ENCODE data around the gene GLIPR2.
"Not testable (repeated sequence)": the region's sequence is repeated elsewhere in the genome, so short reads cannot be mapped to it uniquely, and the experiment has no call there.

The GLIPR2 gene

DNA sequence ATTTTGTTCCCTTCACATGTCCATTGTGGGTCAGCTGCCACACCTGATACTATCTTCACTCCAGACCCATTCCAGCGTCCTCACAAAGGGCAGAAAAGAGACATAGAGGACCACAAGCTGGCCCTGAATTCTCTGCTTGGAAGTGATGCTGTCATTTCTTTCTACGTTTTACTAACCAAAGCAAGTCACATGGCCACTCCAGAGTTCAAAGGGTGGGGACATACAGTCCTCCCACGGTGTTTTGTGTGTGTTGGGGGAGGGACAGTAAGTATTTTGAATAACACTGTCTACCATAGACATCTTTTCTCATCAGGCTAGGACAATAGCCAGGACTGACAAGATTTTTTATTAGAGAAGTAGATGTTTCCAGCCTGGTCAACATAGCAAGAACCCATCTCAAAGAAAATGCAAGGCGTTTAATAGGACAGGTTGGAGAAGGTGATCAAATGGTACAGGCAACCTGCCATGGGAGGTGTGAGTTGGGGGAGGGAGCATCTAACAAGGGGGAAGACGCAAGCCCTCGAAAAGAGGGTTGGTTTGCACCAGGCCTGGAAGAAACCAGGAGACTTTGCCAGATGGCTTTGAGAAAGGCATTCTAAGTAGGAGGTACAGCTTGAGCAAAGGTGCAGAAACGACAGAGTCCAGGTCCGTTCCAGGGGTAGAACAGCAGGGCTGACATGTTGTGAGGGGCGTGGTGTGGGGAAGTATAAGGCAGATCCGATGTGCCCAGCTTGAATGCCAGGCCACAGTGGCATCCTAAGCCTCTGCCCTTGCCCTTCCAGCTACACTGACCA, 11.3 kb upstream of the GLIPR2 start:
- DNase-seq, result no peak

DNA sequence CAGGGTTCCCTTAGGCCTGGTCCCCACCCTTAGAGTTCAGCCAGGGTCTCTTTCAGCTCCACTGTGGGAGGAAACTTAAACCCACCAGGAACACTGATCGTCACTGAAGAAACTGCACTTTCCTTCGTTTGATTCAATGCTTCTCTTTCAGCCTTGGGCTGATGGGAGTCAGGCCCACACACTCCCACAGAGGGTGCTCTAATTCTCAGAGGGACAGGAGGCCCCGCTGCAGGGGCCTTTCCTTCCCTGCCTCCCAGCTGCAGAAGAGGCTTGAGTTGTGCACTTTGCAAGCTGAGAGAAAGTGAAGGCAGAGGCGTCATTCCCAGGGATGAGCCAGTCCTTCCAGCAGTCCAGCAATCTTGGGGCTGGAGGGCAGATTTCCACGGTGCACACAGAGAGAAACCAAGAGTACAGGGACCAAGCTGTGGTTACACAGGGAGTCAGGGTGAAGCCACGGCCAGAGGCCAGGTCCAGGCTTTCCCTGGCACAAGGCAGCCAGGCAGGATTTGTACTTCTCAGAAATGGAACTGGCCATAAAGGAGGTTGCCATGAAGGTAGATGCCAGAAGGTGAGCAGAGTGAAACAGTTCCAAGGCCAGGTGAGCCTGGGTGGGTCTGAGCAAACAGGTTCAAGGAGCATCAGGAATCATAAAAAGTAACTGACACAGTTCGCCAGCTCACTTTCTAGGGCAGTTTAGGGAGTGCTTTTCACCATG, 10.4 kb upstream of the GLIPR2 start:
- no peak for DNase-seq

- no peak for DNase-seq
These were observed 8.8 kb upstream of the GLIPR2 start for GRCh38 chr9:36127652-36128244.

GRCh38 chr9:36128349-36128748, 8.2 kb upstream of the GLIPR2 start:
- no peak for DNase-seq

DNA sequence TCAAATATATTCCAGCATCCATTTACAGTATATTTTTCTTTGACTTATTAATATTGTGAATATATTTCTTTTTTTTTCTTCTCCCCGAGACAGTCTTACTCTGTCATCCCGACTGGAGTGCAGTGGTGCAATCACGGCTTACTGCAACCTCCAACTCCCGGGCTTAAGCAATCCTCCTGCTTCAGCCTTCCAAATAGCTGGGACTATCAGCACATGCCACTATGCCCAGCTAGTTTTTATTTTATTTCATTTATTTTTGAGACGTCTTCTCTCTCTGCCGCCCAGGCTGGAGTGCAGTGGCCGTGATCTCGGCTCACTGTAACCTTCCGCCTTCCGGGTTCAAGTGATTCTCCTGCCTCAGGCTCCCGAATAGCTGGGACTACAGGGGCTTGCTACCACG, 7.4 kb upstream of the GLIPR2 start:
- no peak for DNase-seq

- DNase-seq, result not testable (repeated sequence)
These were observed 4.9 kb upstream of the GLIPR2 start for GRCh38 chr9:36131666-36132065.

DNA sequence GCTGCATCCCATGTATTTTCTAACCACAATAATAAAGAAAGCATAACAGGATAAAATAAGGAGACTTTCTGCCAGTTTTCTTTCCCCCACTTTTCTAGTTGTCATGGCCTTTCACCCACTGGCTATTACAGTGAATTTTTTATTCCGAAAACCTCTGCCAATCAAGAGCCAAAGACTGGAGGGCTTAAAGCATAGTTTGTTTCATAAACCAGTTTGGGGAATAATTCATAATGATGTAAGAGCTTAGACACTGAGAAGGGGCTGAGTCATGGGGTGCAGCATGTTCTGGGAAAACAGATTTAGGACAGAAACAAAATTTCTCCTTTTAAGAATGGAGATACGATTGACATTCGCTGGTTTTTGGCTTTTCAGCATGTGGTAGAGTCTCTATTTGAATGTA, 4.4 kb upstream of the GLIPR2 start:
- DNase-seq, result no peak

DNA sequence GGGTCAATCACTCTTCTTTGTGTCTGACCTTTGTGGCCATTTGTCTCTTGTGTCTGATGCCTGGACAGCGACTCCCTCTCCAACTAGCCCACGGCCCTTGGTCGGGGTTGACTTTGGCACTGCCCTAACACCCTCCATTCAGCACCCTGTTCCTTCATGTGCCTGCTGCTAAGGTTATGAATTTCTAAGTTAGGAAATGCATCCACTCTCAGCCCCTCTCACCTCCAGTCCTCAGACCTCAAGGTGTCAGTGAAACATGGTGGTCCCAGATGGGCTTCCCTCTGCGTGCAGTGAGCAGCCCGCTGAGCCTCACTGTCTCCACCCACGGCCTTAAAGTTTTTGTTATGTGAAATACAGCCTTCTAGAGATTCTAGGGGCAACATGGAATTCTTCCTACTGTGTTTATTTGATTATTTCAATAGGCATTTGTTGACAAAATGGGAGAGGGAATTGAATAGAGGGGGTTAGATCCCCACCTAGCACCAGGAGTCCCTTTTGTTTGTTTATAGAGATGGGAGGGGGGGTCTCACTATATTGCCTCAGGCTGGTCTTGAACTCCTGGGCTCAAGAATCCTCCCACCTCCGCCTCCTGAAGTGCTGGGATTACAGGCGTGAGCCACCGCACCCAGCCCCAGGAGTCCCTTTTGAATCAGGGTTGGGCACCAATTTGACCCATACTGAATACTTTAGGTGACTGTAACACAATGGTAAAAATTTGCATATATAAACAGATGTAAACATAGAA, 1.6 kb upstream of the GLIPR2 start:
- DNase-seq, result no peak

GRCh38 chr9:36135741-36136271, 727 bp upstream of the GLIPR2 start:
- DNase-seq, result no peak

GRCh38 chr9:36136894-36137391, 410 bp downstream of the GLIPR2 start:
- no peak for DNase-seq

- no peak for DNase-seq
These were observed 965 bp downstream of the GLIPR2 start for GRCh38 chr9:36137392-36138004.

DNA sequence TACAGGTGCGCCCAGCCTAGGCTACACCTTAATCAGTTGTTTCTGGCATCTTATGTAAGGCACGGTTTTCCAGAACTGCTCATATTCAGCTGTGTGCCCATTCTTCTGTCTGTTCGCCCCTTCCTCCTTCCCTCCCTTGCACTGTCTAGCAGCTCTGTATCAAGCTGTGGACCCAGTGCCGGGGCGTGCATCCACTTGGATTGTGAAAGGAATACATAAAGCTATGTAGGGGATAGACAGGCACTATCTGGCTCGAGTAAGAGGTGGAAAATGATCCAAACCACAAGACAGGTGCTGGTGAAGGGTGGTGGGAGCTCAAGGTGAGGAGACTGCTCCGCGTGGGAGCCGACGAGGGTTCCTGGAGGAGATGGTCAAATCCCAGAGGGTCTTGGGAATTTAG, 2.0 kb downstream of the GLIPR2 start:
- no peak for DNase-seq

DNA sequence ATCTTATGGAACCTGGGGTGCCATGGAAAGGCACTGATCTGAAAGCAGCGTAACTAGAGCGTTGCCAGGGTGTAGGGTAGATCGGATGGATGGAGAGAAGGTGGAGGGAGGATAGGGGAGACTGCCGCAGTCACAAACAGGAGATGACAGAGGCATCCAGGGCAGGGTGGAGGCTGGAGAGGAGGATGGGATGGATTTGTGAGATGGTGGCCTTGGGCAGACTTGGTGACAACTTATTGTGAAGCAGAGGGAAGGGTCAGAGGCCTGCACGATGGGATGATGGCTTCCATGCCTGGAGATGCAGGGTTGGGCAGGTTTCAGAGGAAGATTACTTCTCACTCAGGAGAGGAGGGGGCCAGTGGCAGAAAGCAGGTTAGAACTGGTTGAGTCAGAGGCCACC, 2.4 kb downstream of the GLIPR2 start:
- no peak for DNase-seq

DNA sequence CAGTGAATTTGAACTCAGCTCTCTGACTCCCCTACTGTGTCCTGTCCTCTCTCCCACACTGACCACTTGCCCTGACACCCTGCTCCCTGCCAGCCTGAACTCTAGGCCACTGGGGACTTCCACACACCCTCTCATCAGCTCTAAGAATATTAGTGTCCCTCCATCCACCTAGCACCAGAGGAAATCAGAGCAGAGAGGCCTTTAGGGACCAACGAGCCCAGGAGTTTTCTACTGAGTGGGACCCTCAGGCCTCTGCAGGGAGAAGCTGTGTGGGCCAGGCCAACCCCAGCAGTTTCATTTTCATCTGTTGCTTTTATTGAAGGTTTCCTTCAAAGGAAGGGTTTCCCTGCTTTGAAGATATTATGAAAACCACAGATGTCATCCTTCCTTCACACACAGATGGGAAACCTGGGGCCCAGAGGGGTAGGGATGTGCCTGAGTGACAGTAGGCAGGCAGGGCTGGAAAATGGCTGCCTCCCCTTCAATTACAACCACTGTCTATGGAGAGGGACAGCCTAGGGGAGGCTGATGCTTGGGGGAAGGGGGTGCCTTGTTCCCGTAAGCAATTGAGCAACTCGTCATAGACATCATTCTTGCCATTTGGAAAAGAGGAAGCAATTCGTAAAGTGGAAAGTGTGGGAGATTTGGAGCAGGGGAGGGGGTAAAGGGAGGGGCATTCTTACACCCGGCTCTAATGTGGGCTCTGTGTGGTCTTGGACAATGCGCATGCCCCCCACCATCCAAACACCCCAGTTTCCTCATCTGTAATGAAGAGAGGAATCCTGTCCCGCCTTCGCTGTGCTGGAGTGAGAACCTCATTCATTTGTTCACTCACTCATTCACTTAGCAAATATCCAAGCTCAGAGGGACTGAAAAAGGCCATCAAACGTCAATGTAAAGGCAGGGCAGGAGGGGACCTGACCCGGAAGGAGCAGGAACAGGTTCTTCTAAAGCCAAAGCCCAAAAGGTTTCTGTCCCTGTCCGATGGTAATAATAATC, 3.9 kb downstream of the GLIPR2 start:
- DNase-seq, result no peak

GRCh38 chr9:36141288-36141687, 4.8 kb downstream of the GLIPR2 start:
- no peak for DNase-seq

- no peak for DNase-seq
These were observed 5.2 kb downstream of the GLIPR2 start for GRCh38 chr9:36141761-36142160.

DNA sequence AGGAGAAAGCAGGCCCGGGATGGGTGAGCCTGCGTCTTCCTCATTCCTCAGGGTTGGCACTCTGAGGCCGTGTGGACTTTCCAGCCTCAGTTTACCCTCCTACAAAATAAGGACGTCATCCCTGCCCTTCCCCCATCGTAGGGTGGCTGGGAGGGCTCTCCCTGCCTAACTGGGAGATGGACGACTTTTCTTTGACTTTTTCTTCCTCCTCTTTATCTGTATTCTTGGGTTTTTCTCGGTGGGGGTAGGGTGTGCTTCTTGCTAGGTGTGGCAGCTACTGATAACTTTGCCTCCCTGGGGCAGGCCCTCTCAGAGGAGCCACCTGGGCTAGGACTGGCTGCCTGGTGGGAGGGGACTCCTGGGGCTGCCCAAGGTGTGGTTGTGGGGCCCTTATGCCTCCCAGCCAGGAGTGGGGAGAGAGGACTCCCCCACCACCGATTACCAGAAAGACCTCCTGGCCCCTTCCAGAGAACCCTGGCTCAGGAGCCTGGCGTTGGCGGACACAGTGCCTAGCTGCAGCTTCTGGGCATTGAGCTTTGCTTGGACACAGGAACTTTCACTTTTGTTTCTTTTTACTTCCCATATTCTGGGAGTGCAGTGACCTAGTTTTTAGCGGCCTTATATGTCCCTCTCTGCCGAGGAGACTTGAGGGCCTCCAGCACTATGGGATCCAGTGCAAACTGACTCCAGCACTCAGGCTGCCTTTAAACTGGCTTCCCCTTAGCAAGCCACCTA, 6.1 kb downstream of the GLIPR2 start:
- DNase-seq, result no peak

- DNase-seq, result no peak
These were observed 6.7 kb downstream of the GLIPR2 start for GRCh38 chr9:36143245-36143641.

DNA sequence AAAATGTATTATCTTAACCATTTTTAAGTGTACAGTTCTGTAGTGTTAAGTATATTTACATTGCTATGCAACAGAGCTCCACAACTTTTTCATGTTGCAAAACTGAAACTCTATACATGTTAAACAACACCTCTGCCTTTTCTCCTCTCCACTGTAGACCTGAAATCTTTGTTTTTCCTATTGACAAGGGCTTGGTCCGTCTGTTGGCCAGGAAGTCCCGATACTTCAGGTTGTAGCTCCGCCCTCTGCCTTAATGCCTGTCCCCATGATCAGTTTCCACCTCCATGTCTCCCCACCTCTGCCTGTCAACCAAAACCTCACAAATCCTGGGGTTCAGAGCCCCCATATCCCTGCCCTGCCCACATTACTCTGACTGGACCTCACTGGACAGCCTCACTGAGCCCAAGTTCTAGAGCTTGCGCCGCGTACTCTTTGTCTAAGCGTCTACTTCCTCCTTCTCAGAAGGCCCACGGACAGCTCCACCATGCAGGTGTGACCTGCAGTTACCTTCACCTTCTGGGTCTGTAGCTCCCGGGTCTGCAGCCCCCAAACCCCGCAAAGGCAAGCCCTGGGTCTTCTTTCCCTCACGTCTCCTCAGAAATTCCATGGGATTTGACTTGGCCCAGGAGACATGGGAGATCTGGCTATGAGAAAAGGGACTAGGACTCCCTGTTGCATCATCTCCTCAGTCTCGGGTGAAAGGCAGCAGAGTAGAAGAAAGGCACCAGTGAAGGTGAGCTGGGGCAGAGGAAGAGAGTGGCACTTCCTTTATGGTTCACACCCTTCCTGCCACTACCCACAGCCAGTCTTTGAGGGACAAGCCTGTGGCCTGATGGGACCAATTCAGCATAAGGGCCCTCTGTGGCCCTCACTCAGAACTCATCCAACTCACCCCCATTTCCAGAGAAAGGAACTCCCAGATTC, 8.0 kb downstream of the GLIPR2 start:
- no peak for DNase-seq

All from activated naive CD4-positive, alpha-beta T cell treated with anti-CD3 and anti-CD28 coated beads, Interleukin-2, amount 50 U/mL, for 16 hours (primary cell).